Fibroblast of the aortic adventitia (primary cell): ENCODE data around the gene NCAM1. TPM values are rescaled to one million over a fixed set of nuclear protein-coding genes. Genes with fewer than 3 reads are reported as not detected.

ENCODE experiments used
- DNase-seq: peaks from one replicate; pipeline ENCODE4 v3.0.0-alpha.2; 2010; ENCODE audit warnings: low read depth
- H3K4me3 ChIP-seq: 2 replicates; pipeline ENCODE4 v1.5.1; 2011; ENCODE audit warnings: low read depth, mild to moderate bottlenecking, control low read depth, low read length, moderate library complexity
- total RNA-seq: library from RNA; depleted of rRNA; stranded (reverse); fragments of >200 nt; gene quantifications from 2 replicates; pipeline ENCODE4 v1.2.3, GENCODE V29; 2012; ENCODE audit warnings: low replicate concordance
- TF ChIP-seq, protein P1 (sequence below): IDR thresholded peaks from 2 replicates; pipeline ENCODE4 v1.5.1; 2011; ENCODE audit warnings: mild to moderate bottlenecking, low read length, control low read depth, inconsistent platforms; ENCODE audit not compliant: insufficient read depth

The NCAM1 gene
- total RNA-seq, 1 donor: 3.0 TPM

- TF ChIP-seq, protein P1, sequence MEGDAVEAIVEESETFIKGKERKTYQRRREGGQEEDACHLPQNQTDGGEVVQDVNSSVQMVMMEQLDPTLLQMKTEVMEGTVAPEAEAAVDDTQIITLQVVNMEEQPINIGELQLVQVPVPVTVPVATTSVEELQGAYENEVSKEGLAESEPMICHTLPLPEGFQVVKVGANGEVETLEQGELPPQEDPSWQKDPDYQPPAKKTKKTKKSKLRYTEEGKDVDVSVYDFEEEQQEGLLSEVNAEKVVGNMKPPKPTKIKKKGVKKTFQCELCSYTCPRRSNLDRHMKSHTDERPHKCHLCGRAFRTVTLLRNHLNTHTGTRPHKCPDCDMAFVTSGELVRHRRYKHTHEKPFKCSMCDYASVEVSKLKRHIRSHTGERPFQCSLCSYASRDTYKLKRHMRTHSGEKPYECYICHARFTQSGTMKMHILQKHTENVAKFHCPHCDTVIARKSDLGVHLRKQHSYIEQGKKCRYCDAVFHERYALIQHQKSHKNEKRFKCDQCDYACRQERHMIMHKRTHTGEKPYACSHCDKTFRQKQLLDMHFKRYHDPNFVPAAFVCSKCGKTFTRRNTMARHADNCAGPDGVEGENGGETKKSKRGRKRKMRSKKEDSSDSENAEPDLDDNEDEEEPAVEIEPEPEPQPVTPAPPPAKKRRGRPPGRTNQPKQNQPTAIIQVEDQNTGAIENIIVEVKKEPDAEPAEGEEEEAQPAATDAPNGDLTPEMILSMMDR: no peak
- DNase-seq: no peak
- H3K4me3 ChIP-seq: no peak overlapping the region
Measured at GRCh38 chr11:113274713-113275582, 313.7 kb downstream of the NCAM1 start.

GRCh38 chr11:113275602-113276001 is 314.4 kb downstream of the NCAM1 start:
- no peak overlapping the region for H3K4me3 ChIP-seq
- no peak for DNase-seq
- TF ChIP-seq, protein P1: no peak

- DNase-seq: no peak
- TF ChIP-seq, protein P1: no peak
- H3K4me3 ChIP-seq: no peak overlapping the region
Measured at GRCh38 chr11:113276466-113276865, 315.2 kb downstream of the NCAM1 start.

DNA sequence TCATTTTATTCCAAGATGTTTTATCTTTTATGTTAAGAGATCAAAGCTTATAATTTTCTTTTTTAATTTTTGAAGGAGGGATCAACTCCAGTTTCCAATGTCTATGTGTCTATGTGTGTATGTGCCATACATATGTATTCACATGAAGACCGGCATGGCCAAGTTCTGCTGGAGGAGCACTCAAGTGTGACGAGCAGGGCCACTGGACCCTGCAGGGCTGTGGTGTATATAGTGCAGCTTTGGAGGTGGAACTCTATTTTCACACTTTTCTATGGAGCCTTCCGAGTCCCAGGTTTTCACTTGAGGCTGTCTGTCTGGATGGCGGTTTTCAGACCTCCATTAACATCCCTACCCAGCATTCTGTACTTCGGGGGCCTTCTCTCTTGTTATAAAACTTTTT is 316.7 kb downstream of the NCAM1 start:
- H3K4me3 ChIP-seq: no peak overlapping the region
- TF ChIP-seq, protein P1: no peak
- DNase-seq: no peak

DNA sequence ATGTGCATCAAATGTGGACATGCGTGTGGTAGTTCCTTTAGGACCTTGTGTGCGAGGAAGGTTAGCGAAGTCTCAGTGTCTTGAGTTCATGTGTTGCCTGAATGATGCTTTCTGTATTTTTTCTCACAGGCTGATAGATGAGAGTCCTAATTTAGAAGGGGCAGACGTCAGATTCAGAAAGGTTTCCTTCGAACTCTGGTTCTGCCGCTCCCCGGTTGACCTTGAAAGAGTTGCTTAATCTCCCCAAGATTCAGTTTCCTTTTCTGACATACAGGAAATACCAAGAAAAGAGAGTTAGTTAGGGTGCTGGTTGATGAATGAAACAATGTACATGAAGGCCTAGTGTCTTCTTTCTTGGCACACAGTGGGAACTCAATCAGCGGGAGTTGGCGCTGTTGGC is 317.3 kb downstream of the NCAM1 start:
- no peak for DNase-seq
- no peak overlapping the region for H3K4me3 ChIP-seq
- TF ChIP-seq, protein P1: no peak

GRCh38 chr11:113278925-113279324 is 317.7 kb downstream of the NCAM1 start:
- peak; percentile 4 for DNase-seq
- TF ChIP-seq, protein P1: no peak
- no peak overlapping the region for H3K4me3 ChIP-seq

DNA sequence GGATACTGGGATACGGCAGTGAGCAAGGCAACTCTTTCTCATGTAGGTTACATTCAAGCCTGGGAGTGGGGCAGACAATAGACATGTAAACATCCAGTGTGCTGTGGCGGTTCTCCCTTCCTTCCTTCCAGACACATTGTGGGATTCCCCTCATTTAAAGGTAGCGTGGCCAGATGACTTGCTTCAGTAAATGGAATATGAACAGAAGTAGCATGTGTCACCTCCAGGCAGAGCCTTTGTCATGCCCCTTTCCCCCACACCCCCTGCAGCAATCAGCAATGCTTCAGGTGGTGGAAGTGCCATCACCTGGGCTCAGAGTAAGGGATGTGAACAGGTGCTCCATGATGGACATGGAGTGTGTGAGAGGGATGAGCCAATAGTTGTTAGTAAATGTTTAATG is 318.4 kb downstream of the NCAM1 start:
- TF ChIP-seq, protein P1: no peak
- DNase-seq: no peak
- H3K4me3 ChIP-seq: no peak overlapping the region
